Adipose tissue (tissue), 3 donors: ENCODE results near the gene ABO. TPM values are rescaled to one million over a fixed set of nuclear protein-coding genes. Genes with fewer than 3 reads are reported as not detected.
"Not testable (repeated sequence)": the region's sequence is repeated elsewhere in the genome, so short reads cannot be mapped to it uniquely, and the experiment has no call there.

Source experiments
- H3K27ac ChIP-seq: one replicate; pipeline ENCODE4 v1.5.1; 2013; ENCODE audit warnings: low read depth, low read length
- WGBS, 3 donors: extraction: QIAGEN DNeasy Blood & Tissue Kit; methylation state at CpG; one replicate each; pipeline ENCODE4 v1.1.7; 2013; 5-methylcytosine and 5-hydroxymethylcytosine counted together
- polyA plus RNA-seq, 3 donors: library from polyadenylated mRNA; stranded (reverse); fragments of 200-250 nt; gene quantifications; one replicate each; pipeline ENCODE4 v1.2.3, GENCODE V29; 2013
- donor health status: healthy with polysubstance abuse.
- donor health status: Bipolar disorder and iron deficiency.
- donor health status: healthy.

The ABO gene
- polyA plus RNA-seq, 3 donors: 1.3 to 1.7 (median 1.5) TPM

DNA sequence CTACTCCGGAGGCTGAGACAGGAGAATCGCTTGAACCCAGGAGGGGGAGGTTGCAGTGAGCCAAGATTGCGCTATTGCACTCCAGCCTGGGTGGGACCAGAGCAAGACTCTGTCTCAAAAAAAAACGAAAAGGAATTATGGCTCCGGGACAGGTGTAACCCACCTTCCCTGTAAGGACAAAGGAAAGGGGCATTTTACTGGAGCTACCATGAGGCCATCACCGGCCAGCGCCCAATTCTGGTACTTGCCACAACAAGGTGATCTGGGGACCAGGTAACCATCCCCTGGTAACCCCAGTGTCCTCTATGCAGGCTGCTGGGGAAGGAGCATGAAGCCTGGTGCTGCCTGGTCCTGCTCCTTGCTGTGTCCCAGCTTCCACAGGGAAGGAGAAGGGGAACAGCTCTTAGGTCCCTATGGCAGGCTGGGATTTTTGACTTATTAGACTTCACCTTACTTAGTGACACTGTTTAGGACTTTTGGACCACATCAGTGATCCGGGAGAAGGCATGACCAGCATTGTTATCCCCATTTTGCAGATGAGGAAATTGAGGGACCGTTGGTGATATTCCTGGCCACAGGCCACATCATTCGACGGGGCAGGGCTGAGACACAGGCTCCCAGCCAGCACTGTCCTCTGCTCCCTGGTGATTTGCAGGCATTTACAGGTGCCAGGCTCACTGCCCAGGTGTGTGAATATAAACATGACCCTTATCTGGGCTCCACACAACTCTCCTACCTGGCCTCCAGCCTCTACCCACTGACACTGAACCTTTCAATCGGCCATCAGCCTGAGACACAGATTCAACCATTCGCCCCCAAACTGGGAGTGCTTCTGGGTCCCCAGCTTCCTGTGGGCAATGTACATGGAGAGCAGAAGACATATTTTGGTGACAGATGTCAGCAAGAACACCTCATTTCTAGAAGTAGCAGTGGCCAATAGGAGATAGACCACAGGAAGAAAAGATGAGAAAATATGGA is 26.5 kb upstream of the ABO start:
- 79 to 90% (median 90%) methylated on average over 13 of the region's 13 CpGs for WGBS, 3 donors
- H3K27ac ChIP-seq: no peak overlapping the region

DNA sequence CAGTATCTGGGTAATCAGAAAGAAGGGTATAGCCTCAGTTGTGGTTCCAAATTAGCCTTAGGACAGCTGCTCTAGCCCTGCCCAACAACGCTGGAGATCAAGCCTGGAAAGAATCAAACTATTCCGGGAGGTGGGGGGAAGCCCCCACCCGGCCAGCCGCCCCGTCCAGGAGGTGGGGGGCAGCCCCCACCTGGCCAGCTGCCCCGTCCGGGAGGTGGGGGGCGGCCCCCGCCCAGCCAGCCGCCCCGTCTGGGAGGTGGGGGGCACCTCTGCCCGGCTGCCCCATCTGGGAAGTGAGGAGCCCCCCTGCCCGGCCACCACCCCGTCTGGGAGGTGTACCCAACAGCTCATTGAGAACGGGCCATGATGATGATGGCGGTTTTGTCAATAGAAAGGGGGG is 25.0 kb upstream of the ABO start:
- 67 to 88% (median 73%) methylated on average over 9 to 16 of the region's 16 CpGs for WGBS, 3 donors
- not testable (repeated sequence) for H3K27ac ChIP-seq

DNA sequence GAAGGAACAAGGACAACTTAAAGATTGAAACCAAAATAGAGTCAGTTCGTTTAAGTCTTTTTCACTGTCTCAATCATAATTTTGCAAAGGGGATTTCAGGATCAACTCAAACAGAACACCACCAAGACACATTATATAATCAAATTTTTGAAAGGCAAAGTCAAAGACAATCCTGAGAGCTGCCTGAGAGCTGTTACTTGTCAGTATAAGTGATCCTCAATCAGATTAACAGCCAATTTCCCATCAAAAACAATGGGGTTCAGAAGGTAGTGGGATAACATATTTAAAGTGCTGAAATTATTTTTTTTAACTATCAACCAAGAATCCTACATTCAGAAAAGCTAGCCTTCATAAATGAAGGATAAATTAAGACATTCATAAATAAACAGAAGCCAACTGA is 19.3 kb upstream of the ABO start:
- no peak overlapping the region for H3K27ac ChIP-seq
- WGBS, 3 donors: 55 to 68% (median 67%) methylated on average over 1 of the region's 1 CpG

DNA sequence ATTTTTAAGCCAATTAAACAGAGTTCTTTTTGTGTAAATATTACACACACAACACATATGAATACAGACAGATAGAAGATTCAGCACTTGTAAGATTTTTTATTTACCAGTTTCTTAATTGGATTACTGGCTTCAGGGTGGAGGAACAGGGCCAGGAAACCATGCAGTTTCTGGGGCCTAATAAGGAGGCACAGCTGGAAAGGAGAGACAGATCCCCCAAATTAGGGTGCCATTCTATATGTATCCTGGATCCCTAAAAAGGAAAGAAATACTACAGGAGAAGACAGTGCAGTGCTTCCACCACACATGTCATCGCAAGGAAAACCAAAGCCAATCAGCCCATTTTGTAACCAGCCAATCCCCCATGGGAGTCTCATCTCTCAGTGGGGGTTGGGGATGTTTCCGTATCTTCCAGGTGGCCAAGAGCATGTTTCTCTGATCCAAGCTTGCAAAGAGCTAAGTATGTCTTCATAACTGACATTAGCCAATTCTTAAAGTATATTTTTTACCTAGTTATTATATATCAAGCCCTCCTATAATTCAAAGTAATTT is 15.8 kb upstream of the ABO start:
- WGBS, 3 donors: 87 to 96% (median 90%) methylated on average over 2 of the region's 2 CpGs
- no peak overlapping the region for H3K27ac ChIP-seq

DNA sequence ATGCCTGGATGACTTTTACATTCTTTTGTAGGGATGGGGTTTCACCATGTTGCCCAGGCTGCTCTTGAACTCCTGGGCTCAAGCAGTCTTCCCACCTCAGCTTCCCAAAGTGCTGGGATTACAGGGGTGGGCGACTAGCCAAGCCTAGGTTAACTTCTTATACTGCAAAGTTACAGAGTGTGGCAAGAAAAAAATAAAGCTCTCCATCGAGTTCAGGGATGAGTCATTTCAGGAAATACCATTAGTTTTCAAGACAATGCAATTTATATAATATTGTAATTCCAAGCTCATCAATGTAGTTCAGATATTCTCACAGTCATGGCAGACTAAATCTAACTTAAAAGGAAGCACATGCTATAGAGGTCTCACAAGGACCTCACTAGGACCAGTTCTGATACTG is 11.5 kb upstream of the ABO start:
- no peak overlapping the region for H3K27ac ChIP-seq
- 27 to 44% (median 38%) methylated on average over 2 of the region's 2 CpGs for WGBS, 3 donors

DNA sequence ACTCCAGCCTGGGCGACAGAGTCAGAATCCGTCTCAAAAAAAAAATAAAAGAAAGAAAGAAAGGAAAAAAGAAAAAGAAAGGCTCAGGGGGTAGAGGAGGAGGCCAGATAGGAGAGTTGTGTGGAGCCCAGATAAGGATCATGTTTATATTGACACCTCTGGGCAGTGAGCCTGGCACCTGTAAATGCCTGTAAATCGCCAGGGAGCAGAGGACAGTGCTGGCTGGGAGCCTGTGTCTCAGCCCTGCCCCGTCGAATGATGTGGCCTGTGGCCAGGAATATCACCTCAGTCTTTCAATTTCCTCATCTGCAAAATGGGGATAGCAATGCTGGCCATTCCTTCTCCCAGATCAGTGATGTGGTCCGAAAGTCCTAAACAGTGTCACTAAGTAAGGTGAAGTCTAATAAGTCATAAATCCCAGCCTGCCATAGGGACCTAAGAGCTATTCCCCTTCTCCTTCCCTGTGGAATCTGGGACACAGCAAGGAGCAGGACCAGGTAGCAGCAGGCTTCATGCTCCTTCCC is 10.3 kb upstream of the ABO start:
- WGBS, 3 donors: 64 to 80% (median 78%) methylated on average over 6 of the region's 6 CpGs
- H3K27ac ChIP-seq: no peak overlapping the region

DNA sequence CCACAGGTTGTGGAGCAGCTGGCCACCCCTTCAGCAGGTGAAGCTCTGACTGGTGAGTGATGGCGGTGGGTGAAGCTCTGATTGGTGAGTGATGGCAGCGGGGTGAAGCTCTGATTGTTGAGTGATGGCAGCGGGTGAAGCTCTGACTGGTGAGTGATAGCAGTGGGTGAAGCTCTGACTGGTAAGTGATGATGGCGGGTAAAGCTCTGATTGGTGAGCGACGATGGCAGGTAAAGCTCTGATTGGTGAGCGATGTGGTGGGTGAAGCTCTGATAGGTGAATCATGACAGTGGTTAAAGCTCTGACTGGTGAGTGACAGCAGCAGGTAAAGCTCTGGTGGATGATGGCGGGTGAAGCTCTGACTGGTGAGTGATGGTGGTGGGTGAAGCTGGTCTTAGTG is 9.4 kb upstream of the ABO start:
- no peak overlapping the region for H3K27ac ChIP-seq
- WGBS, 3 donors: 92 to 94% (median 93%) methylated on average over 8 of the region's 8 CpGs

DNA sequence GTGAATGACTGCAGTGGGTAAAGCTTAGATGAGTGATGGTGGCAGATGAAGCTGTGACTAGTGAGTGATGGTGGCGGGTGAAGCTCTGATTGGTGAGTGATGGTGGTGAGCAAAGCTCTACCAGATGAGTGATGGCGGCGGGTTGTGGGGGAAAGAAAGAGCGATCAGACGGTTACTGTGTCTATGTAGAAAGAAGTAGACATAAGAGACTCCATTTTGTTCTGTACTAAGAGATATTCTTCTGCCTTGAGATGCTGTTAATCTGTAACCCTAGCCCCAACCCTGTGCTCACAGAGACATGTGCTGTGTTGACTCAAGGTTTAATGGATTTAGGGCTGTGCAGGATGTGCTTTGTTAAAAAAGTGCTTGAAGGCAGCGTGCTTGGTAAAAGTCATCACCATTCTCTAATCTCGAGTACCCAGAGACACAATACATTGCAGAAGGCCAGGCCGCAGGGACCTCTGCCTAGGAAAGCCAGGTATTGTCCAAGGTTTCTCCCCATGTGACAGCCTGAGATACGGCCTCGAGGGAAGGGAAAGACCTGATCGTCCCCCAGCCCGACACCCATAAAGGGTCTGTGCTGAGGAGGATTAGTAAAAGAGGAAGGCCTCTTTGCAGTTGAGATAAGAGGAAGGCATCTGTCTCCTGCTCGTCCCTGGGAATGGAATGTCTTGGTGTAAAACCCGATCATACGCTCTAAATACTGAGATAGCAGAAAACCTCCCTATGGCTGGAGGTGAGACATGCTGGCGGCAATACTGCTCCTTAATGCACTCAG is 8.4 kb upstream of the ABO start:
- 72 to 78% (median 76%) methylated on average over 16 of the region's 16 CpGs for WGBS, 3 donors
- not testable (repeated sequence) for H3K27ac ChIP-seq

DNA sequence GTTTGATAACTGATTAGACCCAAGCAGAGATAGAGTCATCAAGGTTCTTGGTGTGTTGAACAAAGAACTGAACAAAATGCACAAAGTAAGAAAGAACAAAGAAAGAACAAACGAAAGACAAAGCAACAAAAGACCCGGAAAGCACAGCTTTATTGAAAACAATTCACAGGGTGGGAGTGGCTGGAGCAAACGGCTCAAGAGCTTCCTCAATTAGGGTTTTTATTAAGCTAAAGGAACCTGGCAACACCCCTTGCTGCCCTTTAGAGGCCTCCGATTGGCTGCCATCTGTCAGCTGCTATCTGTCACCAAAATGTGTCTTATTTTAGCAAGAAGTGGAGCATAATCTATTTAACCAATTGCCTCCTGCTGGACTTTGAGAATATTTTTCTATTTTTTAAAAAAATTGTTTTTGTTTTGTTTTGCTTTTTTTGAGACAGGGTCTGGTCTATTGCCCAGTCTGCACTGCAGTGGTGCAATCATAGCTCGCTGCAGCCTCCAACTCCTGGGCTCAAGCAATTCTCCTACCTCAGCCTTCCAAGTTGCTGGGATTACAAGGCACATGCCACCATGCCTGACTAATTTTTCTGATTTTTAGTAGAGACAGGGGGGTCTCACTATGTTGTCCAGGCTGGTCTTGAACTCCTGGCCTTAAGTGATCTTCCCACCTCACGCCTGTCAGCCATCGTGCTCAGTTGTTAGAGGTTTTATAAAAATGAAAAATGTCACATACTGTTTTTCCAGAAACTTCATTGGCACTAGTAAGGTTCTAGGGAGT is 7.7 kb upstream of the ABO start:
- H3K27ac ChIP-seq: no peak overlapping the region
- 58 to 75% (median 59%) methylated on average over 7 of the region's 7 CpGs for WGBS, 3 donors

DNA sequence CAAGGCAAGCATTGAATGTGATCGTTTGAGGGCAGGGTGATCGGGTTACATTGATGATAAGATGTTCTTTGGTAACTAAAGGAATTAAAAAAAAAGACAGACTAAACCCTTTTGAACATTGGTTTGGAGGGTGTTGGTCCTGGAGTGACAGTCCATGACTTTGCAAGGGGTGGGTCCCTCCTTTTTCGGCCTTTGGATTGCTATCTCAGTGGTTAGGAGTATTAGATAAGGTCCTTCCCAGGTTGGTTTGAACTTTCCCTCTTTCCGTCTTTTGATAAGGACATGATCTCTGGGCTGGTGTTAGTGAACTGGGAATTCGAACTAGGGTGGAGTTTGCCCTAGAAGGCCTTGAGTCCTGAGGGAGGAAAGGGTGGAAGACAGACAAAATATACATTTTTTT is 5.4 kb upstream of the ABO start:
- WGBS, 3 donors: 40 to 80% (median 77%) methylated on average over 5 of the region's 5 CpGs
- H3K27ac ChIP-seq: no peak overlapping the region

DNA sequence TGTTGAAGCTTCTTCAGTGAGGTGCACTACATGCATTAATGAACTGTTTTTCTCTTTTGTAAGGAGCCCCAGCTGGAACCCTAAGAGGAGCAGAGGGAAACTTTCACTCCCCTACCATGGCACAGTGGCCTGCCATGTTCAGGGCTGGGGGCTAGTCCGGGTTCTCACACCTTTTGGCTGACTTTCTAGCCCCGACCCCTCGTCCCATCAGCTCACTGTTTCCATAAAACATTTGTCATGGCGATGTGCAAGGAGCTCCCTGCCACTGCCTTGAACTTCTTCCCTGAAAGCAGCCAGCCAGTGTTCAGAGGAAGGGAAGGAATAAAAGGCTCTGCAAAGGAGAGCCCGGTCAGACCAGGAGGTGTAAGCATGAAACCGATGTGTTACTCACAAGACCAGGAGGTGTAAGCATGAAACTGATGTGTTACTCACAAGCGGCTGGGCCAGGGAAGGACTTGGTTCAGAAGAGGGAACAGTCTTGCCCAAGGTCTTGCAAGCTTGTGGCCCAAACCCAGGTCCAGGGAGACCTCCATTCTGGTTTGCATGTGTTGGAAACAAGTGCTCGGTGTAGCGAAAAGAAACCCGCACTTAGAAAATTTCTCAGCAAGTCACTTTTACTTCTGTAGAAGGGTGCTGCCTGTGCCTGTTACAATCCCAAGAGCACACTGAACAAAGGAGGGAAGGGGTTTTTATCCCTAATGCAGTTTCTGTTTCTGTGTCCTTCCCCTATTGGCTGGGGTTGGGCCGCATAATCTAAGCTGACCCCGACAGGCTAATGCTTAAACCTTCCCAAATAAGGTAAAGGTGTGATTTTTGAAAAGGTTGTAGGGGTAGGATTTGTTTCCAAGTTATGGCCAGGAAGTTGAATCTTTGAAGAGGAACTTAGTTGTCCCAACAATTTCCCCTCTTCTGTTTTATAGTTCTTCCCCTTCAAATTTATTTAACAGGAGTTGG is 3.4 kb upstream of the ABO start:
- H3K27ac ChIP-seq: no peak overlapping the region
- 83 to 84% (median 83%) methylated on average over 12 of the region's 12 CpGs for WGBS, 3 donors

DNA sequence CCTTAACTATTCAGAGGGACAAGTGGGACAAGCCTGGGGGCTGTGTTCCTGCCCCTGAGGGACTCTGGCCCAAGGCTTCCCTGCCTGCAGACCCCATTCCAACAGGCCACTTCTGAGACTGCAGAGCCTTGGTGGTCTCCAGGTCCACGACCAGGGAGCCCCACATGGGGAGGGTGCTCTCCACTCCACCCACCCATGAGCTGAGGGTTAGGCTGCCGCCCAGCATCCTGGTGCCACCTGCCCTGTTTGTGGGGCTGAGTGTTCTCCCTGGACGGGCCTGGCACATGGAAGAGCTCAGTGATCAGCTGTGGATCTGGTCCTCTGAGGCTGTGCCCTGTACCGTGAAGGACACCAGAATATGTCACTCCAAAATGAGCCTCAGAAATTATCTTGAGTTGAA is 2.5 kb upstream of the ABO start:
- H3K27ac ChIP-seq: no peak overlapping the region
- 82 to 87% (median 83%) methylated on average over 4 of the region's 4 CpGs for WGBS, 3 donors

DNA sequence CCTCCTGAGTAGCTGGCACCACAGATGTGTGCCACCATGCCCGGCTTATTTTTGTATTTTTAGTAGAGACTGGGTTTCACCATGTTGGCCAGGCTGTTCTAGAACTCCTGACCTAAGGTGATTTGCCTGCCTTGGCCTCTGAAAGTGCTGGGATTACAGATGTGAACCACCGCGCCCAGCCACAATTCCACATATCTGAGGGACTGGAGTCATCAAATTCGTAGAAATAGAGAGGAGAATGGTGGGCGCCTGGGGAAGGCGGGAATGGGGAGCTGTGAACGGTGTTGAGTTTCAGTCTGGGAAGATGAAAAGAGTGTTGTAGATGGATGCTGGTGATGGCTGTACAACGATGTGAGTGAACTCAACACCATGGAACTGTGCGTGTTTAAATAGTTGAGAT is 1.9 kb upstream of the ABO start:
- no peak overlapping the region for H3K27ac ChIP-seq
- WGBS, 3 donors: 76 to 89% (median 87%) methylated on average over 9 of the region's 9 CpGs

DNA sequence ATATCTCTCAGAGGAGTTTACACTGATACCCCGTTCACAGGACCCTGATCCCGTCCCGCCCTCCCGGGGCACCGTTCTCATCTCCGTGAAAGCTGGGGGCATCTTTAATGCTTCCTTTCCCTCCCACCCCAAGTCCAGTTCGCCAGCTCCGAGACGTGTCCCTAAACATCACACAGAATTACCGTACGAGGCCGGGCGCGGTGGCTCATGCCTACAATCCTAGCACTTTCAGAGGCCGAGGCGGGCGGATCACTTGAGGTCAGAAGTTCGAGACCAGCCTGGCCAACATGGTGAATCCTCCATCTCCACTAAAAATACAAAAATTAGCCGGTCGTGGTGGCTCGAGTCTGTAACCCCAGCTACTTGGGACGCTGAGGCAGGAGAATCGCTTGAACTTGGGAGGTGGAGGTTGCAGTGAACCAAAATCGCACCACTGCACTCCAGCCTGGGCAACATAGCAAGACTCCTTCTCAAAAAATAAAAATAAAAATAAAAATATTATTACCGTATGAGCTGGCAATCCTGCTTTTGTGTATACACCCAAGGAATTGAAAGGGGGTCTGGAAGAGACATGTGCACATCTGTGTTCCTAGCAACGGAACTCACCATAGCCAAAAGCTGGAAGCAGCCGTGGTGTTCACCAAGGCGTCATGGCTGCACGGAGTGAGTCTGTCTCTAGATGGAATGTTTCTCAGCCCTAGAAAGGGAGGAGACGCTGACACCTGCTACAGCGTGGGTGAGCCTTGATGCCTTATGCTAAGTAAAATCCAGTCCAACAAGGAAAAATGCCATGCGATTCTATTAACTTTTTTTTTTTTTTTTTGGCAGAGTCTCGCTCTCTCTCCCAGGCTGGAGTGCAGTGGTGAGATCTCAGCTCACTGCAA is 1.2 kb upstream of the ABO start:
- no peak overlapping the region for H3K27ac ChIP-seq
- 45 to 52% (median 50%) methylated on average over 32 to 33 of the region's 33 CpGs for WGBS, 3 donors

DNA sequence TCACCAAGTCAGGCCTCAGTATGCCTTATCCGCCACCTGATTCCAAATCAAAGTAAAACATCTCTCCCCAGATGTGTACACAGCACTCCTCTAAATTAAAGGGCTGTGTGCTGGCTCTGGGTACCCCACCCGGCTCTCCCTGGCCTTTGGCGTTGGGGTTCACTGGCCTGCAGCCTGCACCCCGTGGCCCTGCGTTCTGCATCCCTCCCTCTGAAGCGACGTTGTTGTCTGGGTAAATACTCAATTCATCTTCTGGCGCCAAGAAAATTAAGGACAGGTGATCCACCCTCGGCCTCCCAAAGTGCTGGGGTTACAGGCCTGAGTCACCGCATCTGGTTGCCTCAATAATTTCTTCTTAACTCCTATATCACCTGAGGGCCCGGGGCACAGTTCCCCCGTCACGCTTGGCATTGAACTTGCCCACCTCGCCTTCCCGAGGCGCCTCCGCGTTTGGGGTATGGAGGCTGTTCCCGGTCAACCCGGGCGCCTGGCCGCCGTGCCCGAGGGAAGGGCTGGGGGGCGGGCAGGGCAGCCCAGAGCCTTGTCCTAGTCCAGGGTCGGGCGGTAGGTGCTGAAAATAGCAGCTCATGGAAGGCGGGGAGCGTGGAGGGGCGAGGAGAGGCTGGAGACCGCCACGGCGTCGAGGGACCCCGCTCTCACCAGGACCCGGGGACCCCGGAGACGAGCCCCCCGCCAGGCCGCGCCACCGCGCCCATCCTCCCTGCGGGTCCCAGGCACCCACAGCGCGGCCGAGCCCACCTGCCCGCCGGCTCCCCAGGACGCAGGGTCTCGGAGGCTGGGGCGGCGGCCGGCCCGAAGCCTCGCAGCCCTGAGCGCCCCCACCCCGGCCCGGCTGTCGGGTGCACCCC is 531 bp downstream of the ABO start:
- 24 to 31% (median 28%) methylated on average over 33 to 60 of the region's 60 CpGs for WGBS, 3 donors
- no peak overlapping the region for H3K27ac ChIP-seq
